Stomach (tissue), 4 donors: Measurements from ENCODE around the gene TBX15.

Experiments
- CTCF ChIP-seq, 7 experiments: fragments of 450-650 bp in 4 of 7; fragments of 200-600 bp in 3 of 7; sonication (generic) in 3 of 7; IDR thresholded peaks; one replicate each; pipeline ENCODE4 v1.5.1; 2016 to 2019; ENCODE audit warnings: antibody characterized with exemption in 7 of 7, control low read depth in 2 of 7, mild to moderate bottlenecking in 1 of 7
- EP300 ChIP-seq: sonication (generic); formaldehyde crosslinking; IDR thresholded peaks from one replicate; pipeline ENCODE4 v1.6.1; 2017; ENCODE audit warnings: antibody characterized with exemption
- POLR2A ChIP-seq, 4 donors: fragments of 450-650 bp; IDR thresholded peaks; one replicate each; pipeline ENCODE4 v1.6.1; 2016; ENCODE audit warnings: antibody characterized with exemption in 4 of 4, control low read depth in 2 of 4, mild to moderate bottlenecking in 1 of 4, moderate library complexity in 1 of 4
- POLR2AphosphoS5 ChIP-seq, 3 donors: sonication (generic); formaldehyde crosslinking; IDR thresholded peaks; one replicate each; pipeline ENCODE4 v1.6.1; 2016; ENCODE audit warnings: antibody characterized with exemption in 3 of 3

DNA sequence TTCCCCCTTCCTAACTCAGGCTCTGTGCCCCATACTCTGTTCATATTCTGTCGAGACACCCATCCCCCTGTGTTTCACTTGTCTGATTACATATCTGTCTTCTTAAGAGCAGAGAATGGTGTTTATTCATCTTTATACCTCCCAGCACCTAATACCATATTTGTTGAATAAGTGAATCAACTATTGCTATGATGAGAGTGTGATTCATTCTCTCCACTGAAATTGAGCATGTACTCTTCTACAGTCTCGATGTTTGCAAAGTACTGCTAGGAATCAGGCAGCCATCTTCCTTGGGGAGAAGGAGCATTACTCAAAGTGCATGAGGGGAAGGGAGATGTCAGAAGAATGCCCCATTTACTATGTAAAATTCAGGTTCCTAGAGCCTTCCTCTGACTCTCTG is 27.0 kb downstream of the TBX15 start:
- no peak for TF ChIP-seq CTCF (IDR thresholded peaks at IDR 0.05)
- TF ChIP-seq POLR2A (IDR thresholded peaks at IDR 0.05) = no peak
- TF ChIP-seq EP300 = no peak
- TF ChIP-seq POLR2AphosphoS5 (IDR thresholded peaks at IDR 0.05) = no peak
